GM12878 (cell line): ENCODE measurements around the gene GPR107. TPM values are rescaled to one million over a fixed set of nuclear protein-coding genes. Genes with fewer than 3 reads are reported as not detected.
A peak's percentile ranks its signal among the peaks of the same experiment; 100 is the strongest.

Source experiments
- ATAC-seq: fragments of 200-7000 bp; cut with Tn5 transposase; 3 replicates; pipeline ENCODE4 v1.9.1; 2020; ENCODE audit warnings: mild to moderate bottlenecking, moderate library complexity
- BruUV-seq: library from RNA; stranded (reverse); fragments of 400-500 nt; replicated peaks from 2 replicates; lab custom pipeline; 2021; lab: Mats Ljungman, UMichigan
- CTCF ChIA-PET: fragments of 300-600 bp; sonication (Branson Sonifier 250); formaldehyde crosslinking; extraction: SDS; loops from one replicate; lab custom pipeline; 2021; ENCODE audit warnings: inconsistent platforms; lab: Yijun Ruan, JAX
- POLR2A ChIA-PET: fragments of 350-600 bp; formaldehyde crosslinking; extraction: SDS; loops from one replicate; lab custom pipeline; 2021; ENCODE audit warnings: inconsistent platforms; lab: Charles Lee
- RAD21 ChIA-PET: fragments of 300-600 bp; sonication (Branson Sonifier 250); formaldehyde crosslinking; loops from one replicate; lab custom pipeline; 2023; ENCODE audit warnings: antibody characterized with exemption; ENCODE audit not compliant: unreplicated experiment; lab: Charles Lee
- SMC1A ChIA-PET: fragments of 300-600 bp; sonication (Branson Sonifier 250); formaldehyde crosslinking; loops from one replicate; lab custom pipeline; 2023; ENCODE audit not compliant: unreplicated experiment, uncharacterized antibody; lab: Charles Lee
- DNase-seq: peaks from one replicate; pipeline ENCODE4 v3.0.0-alpha.2; 2011; ENCODE audit warnings: low read depth, low spot score
- FAIRE-seq: peaks from 3 replicates; lab custom pipeline; 2011; peaks lifted over from hg19 to GRCh38; lab: Jason Lieb, UNC
- H2AFZ ChIP-seq: 2 replicates; pipeline ENCODE4 v1.6.0; 2011; ENCODE audit warnings: low read depth, low read length, control low read depth; ENCODE audit not compliant: control insufficient read depth
- H3K27ac ChIP-seq: 2 replicates; pipeline ENCODE4 v1.5.1; 2011; ENCODE audit warnings: control low read depth; ENCODE audit not compliant: control insufficient read depth, insufficient read depth
- H3K27me3 ChIP-seq, 2 experiments: replicated peaks in 1 of 2; 2 replicates each; pipeline versions ENCODE4 v1.6.0 to v1.6.1; 2011; ENCODE audit warnings: low read length in 1 of 2; ENCODE audit not compliant: control insufficient read depth in 2 of 2, insufficient read depth in 2 of 2
- H3K36me3 ChIP-seq, 2 experiments: 2 replicates each; pipeline ENCODE4 v1.5.1; 2011; ENCODE audit warnings: low read length in 1 of 2; ENCODE audit not compliant: control insufficient read depth in 2 of 2, insufficient read depth in 2 of 2
- H3K4me1 ChIP-seq: 2 replicates; pipeline ENCODE4 v1.6.1; 2011; ENCODE audit warnings: mild to moderate bottlenecking, low read length, moderate library complexity, mixed read lengths; ENCODE audit not compliant: control insufficient read depth, insufficient read depth
- H3K4me2 ChIP-seq: 2 replicates; pipeline ENCODE4 v1.6.0; 2011; ENCODE audit warnings: control low read depth; ENCODE audit not compliant: control insufficient read depth, insufficient read depth
- H3K4me3 ChIP-seq: fragments of 200-600 bp; sonication (generic); 2 replicates; pipeline ENCODE4 v1.5.1; 2016
- H3K79me2 ChIP-seq: 2 replicates; pipeline ENCODE4 v1.6.0; 2011; ENCODE audit warnings: low read length; ENCODE audit not compliant: control insufficient read depth, insufficient read depth
- H3K9ac ChIP-seq: 2 replicates; pipeline ENCODE4 v1.8.0; 2011; ENCODE audit warnings: low read length, control low read depth, mixed read lengths; ENCODE audit not compliant: control insufficient read depth, insufficient read depth
- H3K9me3 ChIP-seq: replicated peaks from 3 replicates; pipeline ENCODE4 v1.5.1; 2011; ENCODE audit warnings: mild to moderate bottlenecking, low read length; ENCODE audit not compliant: control insufficient read depth, insufficient read depth
- H4K20me1 ChIP-seq: 2 replicates; pipeline ENCODE4 v1.6.0; 2011; ENCODE audit not compliant: control insufficient read depth, insufficient read depth
- ASH2L ChIP-seq: fragments of 300-600, 200-600 bp; sonication (generic); IDR thresholded peaks from 2 replicates; pipeline ENCODE4 v1.6.1; 2017; ENCODE audit warnings: low read depth, mild to moderate bottlenecking, borderline replicate concordance
- BRCA1 ChIP-seq: IDR thresholded peaks from 2 replicates; pipeline ENCODE4 v1.6.1; 2011; ENCODE audit warnings: low read depth, low read length, improper control_type of control experiment
- CUX1 ChIP-seq: IDR thresholded peaks from 2 replicates; pipeline ENCODE4 v1.6.1; 2012; ENCODE audit warnings: improper control_type of control experiment, low read depth, low read length; ENCODE audit not compliant: insufficient replicate concordance
- ETV6 ChIP-seq, 2 experiments: fragments of 450-650 bp in 1 of 2; IDR thresholded peaks in 1 of 2; conservative IDR thresholded peaks in 1 of 2; 2 replicates each; pipeline ENCODE4 v1.6.1; 2014; ENCODE audit warnings: antibody characterized with exemption in 1 of 2, borderline replicate concordance in 1 of 2, low read depth in 1 of 2, mild to moderate bottlenecking in 1 of 2, moderate library complexity in 1 of 2
- FOXM1 ChIP-seq: IDR thresholded peaks from 2 replicates; pipeline ENCODE4 v1.6.1; 2012; ENCODE audit warnings: low read depth, mild to moderate bottlenecking, inconsistent platforms, low read length, moderate library complexity
- JUND ChIP-seq: IDR thresholded peaks from 2 replicates; pipeline ENCODE4 v1.6.1; 2012; ENCODE audit warnings: low read depth, mild to moderate bottlenecking, low read length, improper control_type of control experiment, moderate library complexity
- KLF5 ChIP-seq: fragments of 450-650 bp; IDR thresholded peaks from 2 replicates; pipeline ENCODE4 v1.6.1; 2014; ENCODE audit warnings: mild to moderate bottlenecking; ENCODE audit not compliant: partially characterized antibody
- MYB ChIP-seq: fragments of 150-350 bp; IDR thresholded peaks from 2 replicates; pipeline ENCODE4 v1.6.1; 2014; ENCODE audit warnings: mild to moderate bottlenecking, low read depth, low read length, borderline replicate concordance
- PAX5 ChIP-seq: IDR thresholded peaks from 2 replicates; pipeline ENCODE4 v1.6.1; 2011; ENCODE audit warnings: low read depth, low read length, borderline replicate concordance
- RELB ChIP-seq: fragments of 450-650 bp; IDR thresholded peaks from 2 replicates; pipeline ENCODE4 v1.6.1; 2017; ENCODE audit warnings: low read depth, mild to moderate bottlenecking, moderate library complexity
- SRF ChIP-seq, 2 experiments: IDR thresholded peaks; 2 replicates each; pipeline ENCODE4 v1.6.1; 2011; ENCODE audit warnings: low read depth in 2 of 2, low read length in 2 of 2, mild to moderate bottlenecking in 1 of 2, moderate library complexity in 1 of 2
- TCF7 ChIP-seq: IDR thresholded peaks from 2 replicates; pipeline ENCODE4 v1.6.1; 2014; ENCODE audit warnings: antibody characterized with exemption, borderline replicate concordance
- whole genome bisulfite sequencing: methylation state at CpG from one replicate; pipeline ENCODE4 v1.1.6; 2016; ENCODE audit warnings: low lambda C conversion rate; ENCODE audit not compliant: insufficient replicate concordance, insufficient coverage; ENCODE audit errors: missing lambda C conversion rate; 5-methylcytosine and 5-hydroxymethylcytosine counted together
- in situ Hi-C: fragments of 300-500 bp; cut with MboI; formaldehyde crosslinking; loops from 9 replicates; pipeline ENCODE4 v1.14.3; 2018; ENCODE audit warnings: mixed read lengths
- intact Hi-C: fragments of 100-400 bp; cut with micrococcal nuclease; formaldehyde crosslinking; loops from one replicate; pipeline ENCODE4 v1.14.2; 2022; ENCODE audit not compliant: unreplicated experiment
- polyA plus RNA-seq, 11 experiments: library from polyadenylated mRNA; depleted of rRNA in 4 of 11; unstranded in 6 of 11; stranded (reverse) in 5 of 11; fragments of >200 nt; fragmentation: Nextera tagmentation in 4 of 11; fragmentation: Illumina TruSeq in 1 of 11; extraction: Ambion mirVana in 4 of 11; extraction: Trizol in 1 of 11; gene quantifications; 1 replicate in 1 of 11; 2 replicates in 10 of 11; pipeline versions ENCODE4 v1.2.1 to v1.2.3, GENCODE V29; 2011 to 2016; ENCODE audit warnings: inconsistent platforms in 2 of 11, missing spikeins in 2 of 11, low read depth in 1 of 11
- total RNA-seq, 4 experiments: library from RNA; depleted of rRNA in 3 of 4; stranded (reverse); fragments of >200 nt in 3 of 4; fragmentation: Illumina TruSeq in 1 of 4; extraction: Trizol in 1 of 4; gene quantifications; 2 replicates each; pipeline versions ENCODE4 v1.2.1 to v1.2.3, GENCODE V29; 2013 to 2021

Gene GPR107
- total and polyA plus RNA-seq, 10 of the 15 experiments (the other 5 are each of a cell fraction or from before 2014, with no cell fraction given), result 2.7 to 21.4 (median 10.6) TPM

- TF ChIP-seq BRCA1 (no peak), ASH2L (no peak), KLF5 (no peak), TCF7 (no peak), PAX5 (no peak), ETV6 (conservative IDR thresholded peaks at IDR 0.05 in 1 of 2, IDR thresholded peaks at IDR 0.05 in 1 of 2; ENCODE audit: borderline replicate concordance in 1 of 2, low read depth in 1 of 2) (0 out of 4 replicates have a peak, but pooled peaks of 1 of the 2 experiments have one; percentile 15)
These were observed 74.5 kb downstream of the GPR107 start (continued) for GRCh38 chr9:130128251-130128650.

- under 1% methylated on average over 14 of the region's 14 CpGs for WGBS
- Histone ChIP-seq H3K9me3 (no peaks in the 10 kb centered on the region), H2AFZ (peak overlapping the region; percentile 70), H3K27me3 (no peaks in the 10 kb centered on the region), H3K79me2 (no peaks in the 10 kb centered on the region), H3K4me3 (peak overlapping the region; percentile 4; the same call in 1 of the 2 replicates), H4K20me1 (no peaks in the 10 kb centered on the region), H3K4me1 (peaks cover 21% of the 10 kb centered on the region), H3K27ac (peak overlapping the region; percentile 94), H3K36me3 (peaks cover 0 to 7% of the 10 kb centered on the region in 2 experiments; a peak in 2 of 4 replicates), H3K4me2 (peak overlapping the region; percentile 77), H3K9ac (peak overlapping the region; percentile 70)
- intact Hi-C loops (loop anchor here (5.0 kb wide), 1 partner anchor 113 kb away; no protein-coding TSS in a partner anchor), in situ Hi-C loops (no loop called here)
- TSS peak; percentile 85 for BruUV-seq
- POLR2A ChIA-PET, result interaction anchor here (0.6 to 1.0 kb wide), 2 partner anchors 76 to 1017 kb away, joined by 3 read pairs; no protein-coding TSS in a partner anchor
- RAD21 ChIA-PET, result interaction anchor here (0.9 to 3.3 kb wide), 5 partner anchors 13 to 141 kb away, joined by 3 to 22 read pairs (median 4); no protein-coding TSS in a partner anchor
- peak; percentile 79 for DNase-seq
- CTCF ChIA-PET, result interaction anchor here (0.9 to 1.8 kb wide), 8 partner anchors 13 to 240 kb away, joined by 3 to 10 read pairs (median 3); no protein-coding TSS in a partner anchor
- peak; percentile 83 for FAIRE-seq
- SMC1A ChIA-PET, result interaction anchor here (0.6 to 3.6 kb wide), 8 partner anchors 13 to 243 kb away, joined by 3 to 10 read pairs (median 3); no protein-coding TSS in a partner anchor
- ATAC-seq, result peak; percentile 94
- TF ChIP-seq SRF (IDR thresholded peaks at IDR 0.05; ENCODE audit: low read depth in 2 of 2, low read length in 2 of 2), result no peak
- peak; percentile 35; the same call in 1 of the 2 replicates for TF ChIP-seq JUND
- TF ChIP-seq CUX1, result peak; percentile 10
- TF ChIP-seq FOXM1, result 0 out of 2 replicates have a peak, but pooled peaks have one; percentile 54
- no peak for TF ChIP-seq MYB
- peak; percentile 84; the same call in 1 of the 2 replicates for TF ChIP-seq RELB
These were observed 75.2 kb downstream of the GPR107 start for GRCh38 chr9:130128733-130129431.
